EH (cell line): ENCODE results near the gene TTC27.

ENCODE experiments used
- DNase-seq: peaks from one replicate; pipeline ENCODE4 v3.0.0-alpha.2; 2015; ENCODE audit warnings: low read depth

The TTC27 gene

DNA sequence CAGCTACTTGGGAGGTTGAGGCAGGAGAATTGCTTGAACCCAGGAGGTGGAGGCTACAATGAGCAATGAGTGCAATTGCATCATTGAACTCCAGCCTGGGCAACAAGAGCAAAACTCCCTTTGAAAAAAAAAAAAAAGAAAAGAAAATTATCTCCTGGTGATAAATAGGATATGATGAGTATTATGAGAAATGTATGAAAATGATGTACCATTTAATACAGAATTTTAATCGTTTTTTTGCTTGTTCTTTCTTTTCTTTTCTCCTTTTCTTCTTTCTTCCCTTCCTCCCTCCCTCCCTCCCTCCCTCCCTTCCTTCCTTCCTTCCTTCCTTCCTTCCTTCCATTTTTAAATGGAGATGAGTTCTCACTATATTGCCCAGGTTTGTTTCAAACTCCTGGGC is 40.4 kb downstream of the TTC27 start:
- DNase-seq = no peak

DNA sequence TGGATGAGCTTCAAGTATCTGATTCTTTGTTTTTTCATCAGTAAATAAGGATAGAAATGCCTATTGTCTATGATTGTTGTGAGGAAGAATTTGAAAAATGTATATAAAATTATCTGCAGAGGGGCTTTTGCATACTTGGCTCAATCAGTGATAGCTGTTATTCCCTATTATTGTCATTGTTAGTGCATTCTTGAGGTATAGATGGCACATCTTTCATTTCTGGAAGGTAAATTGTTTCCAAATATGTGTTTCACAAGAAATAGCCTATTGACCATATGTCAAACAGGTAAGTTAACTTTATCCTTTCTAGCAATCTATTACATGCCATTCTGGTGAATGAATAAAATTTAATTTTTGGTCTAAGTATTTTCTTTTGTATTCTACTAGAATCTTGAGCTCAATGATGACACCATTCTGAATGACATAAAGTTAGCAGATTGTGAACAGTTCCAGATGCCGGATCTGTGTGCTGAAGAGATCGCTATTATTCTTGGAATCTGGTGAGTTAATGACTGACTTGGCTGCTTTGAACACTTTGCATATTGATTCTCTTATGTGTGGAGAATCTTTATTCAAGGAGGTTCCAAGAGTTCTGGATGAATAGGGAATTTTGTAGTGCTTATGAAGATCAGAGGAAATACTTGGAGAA is 44.2 kb downstream of the TTC27 start:
- peak; percentile 25 for DNase-seq

DNA sequence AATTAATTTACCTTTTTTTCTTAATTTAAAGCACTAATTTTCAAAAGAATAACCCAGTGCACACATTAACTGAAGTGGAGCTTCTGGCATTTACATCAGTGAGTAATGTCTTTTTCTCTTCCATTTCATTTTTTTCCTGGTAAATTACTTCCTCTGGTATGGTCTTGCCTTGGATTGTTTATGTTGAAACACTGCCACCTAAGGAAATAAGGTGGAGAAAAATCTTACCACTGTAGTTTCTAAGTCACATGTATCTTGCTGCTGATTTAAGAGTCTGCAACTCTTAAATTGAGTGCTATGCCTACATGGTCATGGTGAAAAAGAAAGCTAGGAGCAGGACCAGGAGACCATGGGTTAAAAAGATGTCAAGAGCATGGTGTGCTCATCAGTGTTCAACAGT is 51.0 kb downstream of the TTC27 start:
- peak; percentile 63 for DNase-seq

DNA sequence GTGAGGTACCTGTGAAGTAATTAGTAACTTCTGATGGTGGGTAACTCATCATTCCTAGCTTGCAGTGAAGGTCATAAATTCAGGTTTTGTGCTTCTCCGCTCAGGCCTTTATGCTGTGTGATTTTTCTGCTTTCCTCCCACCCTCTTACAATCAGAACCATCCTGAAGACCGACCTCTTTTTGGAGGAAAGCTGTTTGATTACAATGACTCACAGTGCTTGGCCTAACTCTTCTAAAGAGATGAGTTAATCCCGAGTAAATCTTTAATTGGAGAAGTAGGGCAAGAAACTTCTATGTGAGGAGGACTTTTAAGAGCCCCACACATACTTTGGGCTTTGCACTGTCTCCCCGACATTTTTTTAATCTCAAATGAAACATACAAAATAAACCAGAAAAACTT is 53.1 kb downstream of the TTC27 start:
- peak; percentile 18 for DNase-seq

DNA sequence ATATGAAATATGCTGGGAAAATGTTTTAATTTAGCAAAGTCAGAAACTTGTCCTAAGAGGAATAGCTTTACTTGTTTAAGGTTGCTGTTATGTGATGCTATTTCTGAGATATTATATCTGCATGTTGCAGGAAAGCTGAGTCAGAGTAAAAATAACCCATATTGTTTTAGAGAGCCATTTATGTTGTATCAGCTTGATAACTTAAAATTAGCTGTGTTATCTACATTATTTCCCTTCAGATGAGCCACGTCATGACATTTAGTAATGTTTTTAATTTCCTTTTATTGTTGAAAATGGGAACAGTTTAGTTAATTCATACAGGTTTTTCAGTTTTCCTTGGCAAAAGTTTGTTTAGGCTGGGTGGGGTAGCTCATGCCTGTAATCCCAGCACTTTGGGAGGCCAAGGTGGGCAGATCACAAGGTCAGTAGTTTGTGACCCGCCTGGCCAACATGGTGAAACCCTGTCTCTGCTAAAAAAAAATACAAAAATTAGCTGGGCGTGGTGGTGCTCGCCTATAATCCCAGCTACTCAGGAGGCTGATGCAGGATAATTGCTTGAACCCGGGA is 55.8 kb downstream of the TTC27 start:
- no peak for DNase-seq

DNA sequence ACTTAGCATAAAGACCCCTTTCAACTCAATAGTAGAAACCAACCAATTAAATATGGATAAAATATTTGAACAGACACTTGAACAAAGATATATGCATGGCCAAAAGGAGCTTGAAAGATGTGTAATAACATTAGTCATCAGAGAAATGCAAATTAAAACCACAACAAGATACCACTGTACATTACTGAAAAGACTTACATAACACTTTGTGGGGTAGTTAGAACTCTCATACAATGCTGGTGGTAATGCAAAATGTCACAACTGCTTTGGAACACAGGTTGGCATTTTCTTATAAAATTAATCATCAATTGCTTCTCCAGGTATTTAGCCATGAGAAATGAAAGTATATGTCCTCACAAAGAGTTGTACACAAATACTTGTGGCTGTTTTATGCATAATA is 60.7 kb downstream of the TTC27 start:
- DNase-seq = peak; percentile 76

DNA sequence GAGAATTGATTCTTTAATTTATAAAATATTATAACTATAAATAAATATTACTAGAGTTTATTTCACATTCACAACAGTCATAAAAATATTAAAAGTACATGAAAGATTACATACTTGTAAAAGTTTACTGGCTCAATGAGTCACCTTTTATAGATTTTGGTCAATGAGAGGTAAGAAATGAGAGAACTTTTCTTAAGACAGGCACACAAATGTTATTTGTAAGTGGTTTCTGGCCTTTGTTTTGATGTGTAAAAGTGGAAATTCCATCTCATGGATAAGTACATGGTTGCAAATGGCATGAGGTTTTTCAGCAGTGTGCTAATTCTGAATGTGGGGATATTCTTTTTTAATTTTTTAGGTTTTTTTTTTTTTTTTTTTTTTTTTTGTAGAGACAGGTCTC is 63.8 kb downstream of the TTC27 start:
- no peak for DNase-seq

DNA sequence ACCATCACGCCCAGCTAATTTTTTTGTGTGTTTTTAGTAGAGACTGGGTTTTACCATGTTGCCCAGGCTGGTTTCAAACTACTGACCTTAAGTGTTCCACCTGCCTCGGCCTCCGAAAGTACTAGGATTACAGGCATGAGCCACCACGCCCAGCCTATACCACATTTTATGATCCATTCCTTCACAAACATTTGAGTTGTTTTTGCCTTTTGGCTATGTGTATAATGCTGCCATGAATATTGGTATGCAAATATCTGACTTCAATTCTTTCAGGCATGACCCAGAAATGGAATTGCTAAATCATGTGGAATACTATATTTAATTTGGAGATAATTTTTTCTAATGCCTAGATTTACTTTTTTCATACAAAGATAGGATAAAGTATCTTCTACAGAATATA is 68.6 kb downstream of the TTC27 start:
- DNase-seq = no peak

DNA sequence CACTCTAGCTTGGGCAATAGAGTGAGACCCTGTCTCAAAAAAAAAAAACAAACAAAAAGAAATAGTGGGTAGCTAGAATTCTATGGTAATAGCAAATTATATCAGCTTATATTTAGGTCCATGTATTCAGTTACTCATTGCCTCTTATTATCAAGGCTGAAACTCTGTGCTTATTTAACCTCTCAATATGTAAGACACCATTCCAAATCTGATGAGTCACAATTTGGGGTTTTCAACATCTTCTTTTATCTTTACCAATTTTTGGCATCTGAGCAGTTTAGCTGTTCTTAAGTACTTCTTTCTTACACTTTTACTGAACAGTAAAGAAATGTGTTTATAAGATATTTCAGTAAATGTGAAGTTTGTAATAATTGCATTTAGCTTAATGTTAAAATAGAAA is 69.3 kb downstream of the TTC27 start:
- DNase-seq = peak; percentile 80

DNA sequence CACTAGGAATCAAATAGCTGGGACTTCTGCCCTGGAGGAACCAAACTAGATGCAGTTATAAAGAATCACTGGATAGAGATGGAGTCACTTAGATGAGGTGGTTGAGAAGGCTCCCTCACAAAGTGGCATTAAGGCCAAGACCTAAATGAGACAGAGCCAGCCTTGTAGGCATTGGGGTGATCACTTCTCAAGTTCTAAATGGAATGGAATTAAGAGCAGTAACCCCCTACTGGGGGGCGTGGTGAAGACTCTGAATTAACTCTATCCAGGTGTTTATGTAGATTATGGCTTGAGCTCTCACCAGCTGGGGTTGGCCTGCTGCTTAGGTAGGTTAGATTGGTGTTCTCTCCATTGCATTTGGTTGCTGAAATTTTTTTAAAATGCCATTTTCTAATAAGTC is 71.3 kb downstream of the TTC27 start:
- no peak for DNase-seq

DNA sequence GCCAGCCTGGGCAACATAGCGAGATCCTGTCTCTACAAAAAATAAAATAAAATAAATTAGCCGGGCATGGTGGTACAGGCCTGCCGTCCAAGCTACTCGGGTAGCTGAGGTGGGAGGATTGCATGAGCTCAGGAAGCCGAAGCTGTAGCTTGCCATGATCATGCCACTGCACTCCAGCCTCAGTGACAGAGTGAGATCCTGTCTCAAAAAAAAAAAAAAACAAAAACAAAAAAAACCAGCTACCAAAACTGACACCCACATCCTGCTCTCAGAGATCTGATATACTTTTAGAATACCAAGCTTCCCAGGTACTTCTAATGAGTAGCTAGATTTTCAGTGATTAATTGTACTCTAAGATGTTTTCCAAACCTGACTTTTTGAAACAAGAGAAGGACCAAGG is 74.0 kb downstream of the TTC27 start:
- DNase-seq = no peak

DNA sequence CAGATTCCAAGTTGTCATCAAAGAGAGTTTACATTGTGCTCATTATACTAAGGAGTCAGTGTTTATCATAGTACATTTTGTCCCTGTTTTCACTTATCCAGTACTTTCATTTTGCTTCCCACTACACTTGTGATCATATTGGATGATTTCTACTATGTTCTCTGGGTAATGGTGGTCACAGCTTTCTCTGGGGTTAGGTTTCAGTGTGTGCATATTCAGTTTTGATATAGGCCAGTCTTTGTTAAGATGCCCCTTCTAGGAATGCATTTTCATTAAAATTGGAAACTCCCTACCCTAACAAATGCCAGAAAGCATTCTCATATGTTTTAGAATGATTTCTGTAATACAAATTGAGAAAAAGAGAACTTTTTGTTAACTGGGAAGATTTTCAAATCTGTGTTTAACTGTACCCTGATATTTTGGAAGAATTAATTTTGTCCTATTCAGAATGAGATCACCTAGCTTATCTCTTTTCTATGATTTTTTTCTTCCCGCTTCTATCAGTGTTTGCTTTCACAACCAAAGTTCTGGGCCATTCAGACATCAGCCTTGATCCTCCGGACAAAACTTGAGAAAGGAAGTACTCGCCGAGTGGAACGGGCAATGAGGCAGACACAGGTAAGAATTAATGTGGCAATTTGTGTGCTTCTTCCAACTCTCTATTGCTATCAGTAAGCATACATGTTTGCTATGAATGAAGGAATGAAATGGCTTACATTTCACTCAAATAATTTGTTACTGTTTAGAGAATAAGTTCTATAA is 74.6 kb downstream of the TTC27 start:
- DNase-seq = no peak

DNA sequence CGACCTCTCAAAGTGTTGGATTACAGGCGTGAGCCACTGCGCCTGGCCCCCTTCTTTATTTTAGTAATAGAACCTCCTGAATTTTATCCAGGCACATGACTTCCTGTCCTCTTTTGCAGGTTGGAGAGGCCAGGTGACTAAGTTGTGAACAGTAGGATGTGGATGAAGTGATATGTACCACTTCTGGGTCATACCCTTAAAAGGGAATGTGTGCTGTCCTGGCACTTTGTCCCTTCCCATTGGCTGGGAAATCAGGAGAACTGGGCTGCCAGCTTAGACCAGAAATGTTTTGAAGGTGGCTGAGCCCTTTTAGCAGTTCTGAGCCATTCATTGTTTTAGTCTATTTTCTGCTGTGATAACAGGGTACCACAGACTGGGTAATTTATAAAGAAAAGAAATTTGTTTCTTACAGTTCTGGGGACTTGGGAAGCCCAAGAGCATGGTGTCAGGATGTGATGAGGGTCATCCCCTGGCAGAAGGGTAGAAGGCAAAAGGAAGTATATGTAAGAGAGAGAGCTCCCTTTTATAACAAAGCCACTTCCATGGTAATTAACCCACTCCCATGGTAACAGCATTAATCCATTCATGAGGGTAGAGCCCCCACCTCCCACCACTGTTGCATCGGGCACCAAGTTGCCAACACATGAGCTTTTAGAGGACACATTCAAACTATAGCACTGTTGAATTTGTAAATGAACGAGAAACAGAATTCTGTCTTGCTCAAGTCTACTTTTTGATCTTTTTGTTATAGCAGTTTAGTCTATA is 79.1 kb downstream of the TTC27 start:
- no peak for DNase-seq

DNA sequence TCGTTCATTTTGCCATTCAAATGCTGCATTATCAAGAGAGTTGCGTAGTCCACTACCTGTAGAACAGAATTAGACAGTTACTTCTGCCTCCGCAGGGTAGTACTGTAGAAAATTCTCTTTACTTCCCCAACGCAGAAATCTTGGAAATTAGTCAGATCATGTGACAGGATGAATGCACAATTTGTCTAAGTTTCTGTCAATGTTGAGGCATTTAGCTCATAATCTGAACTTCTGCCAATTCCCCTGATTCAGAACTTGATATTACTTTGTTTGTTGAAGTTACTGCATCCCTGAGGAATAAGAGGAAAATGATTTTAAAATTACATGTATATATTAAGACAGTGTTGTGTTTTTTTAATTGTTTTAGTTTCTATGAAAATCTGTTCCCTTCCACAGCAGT is 83.4 kb downstream of the TTC27 start:
- peak; percentile 82 for DNase-seq

DNA sequence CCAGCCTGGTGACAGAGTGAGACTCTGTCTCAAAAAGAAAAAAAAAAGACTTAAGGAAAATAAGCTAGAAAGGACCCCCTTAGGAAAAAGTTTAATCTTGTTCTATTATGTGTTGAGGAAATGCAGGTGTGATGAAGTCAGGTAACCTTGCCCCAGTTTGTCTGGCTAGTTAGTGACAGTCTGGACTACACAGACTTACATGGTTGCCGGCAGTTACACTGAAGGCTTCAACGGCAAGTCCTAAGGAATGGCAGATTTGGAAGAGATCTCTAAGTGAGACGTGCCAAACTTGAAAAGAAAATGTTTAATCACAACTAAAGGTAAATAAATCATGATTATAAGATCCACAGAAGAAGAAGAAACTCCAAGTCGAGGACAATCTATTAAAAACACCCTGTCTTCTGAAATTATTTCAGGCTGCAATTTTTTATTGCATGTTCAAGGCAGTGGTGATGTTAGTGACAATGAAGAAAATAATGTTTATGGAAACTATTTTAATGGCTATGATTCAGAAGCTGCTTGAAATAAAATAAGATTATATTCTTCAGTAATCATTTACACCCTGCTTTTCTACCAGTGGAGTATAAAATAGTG is 84.2 kb downstream of the TTC27 start:
- peak; percentile 36 for DNase-seq

DNA sequence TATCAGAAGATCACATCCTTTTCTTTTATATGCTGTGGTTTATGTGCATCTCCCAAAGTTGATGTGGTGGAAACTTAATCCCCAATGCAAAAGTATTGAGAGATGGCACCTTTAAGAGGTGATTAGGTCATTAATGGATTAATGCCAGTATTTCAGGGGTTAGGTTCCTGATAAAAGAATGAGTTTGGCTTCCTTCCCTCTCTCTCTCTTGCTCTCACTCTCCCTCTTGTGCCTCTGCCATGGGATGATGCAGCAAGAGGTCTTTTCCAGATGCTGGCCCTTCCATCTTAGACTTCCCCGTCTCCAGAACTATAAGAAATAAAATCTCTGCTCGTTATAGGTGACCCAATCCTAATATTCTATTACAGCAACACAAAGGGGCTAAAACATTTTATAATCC is 85.0 kb downstream of the TTC27 start:
- DNase-seq = no peak

DNA sequence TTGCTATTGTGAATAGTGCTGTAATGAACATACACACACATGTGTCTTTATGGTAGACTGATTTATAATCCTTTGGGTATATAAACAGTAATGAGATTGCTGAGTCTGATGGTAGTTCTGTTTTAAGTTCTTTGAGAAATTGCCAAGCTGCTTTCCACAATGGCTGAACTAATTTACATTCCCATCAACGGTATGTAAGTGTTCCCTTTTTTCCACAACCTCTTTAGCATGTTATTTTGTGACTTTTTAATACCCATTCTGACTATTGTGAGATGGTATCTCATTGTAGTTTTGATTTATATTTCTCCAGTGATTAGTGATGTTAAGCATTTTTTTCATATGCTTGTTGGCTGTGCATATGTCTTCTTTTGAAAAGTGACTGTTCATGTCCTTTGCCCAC is 86.7 kb downstream of the TTC27 start:
- peak; percentile 52 for DNase-seq

DNA sequence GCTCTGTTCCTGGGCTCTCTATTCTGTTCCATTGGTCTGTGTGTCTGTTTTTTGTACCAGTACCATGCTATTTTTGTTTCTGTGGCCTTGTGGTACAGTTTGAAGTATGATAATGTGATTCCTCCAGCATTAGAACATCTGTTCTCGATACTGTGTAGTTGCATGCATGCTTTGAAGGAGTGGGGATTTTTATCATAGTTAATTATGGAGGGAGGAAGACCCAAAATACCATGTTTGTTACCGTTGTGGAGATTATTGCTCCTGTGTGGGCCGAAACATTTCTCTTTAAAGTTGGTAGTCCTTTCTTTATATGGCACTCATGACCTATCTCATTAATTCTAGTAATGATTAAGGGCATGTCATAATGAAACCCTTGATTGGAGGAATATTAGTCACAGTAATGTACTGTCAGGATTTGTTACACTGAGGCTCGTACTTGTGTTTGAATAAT is 87.6 kb downstream of the TTC27 start:
- peak; percentile 43 for DNase-seq

DNA sequence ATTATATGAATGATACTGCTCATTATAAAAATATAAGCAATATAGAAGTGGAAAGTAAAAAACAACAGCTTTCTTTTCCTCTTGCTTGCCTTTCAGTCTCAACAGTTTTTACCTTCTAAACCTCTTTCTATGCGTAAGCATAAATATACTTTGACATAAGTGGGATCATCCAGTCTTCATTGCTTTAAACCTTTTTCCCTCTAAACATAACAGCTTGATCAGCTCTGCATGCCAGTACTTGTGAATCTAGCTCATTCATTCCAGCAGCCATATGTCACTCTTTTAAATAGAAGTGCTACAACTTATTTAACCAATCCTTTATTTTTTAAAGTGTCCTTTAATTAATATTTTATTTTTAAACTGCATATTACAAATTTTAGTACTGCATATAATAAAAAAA is 88.1 kb downstream of the TTC27 start:
- peak; percentile 59 for DNase-seq

DNA sequence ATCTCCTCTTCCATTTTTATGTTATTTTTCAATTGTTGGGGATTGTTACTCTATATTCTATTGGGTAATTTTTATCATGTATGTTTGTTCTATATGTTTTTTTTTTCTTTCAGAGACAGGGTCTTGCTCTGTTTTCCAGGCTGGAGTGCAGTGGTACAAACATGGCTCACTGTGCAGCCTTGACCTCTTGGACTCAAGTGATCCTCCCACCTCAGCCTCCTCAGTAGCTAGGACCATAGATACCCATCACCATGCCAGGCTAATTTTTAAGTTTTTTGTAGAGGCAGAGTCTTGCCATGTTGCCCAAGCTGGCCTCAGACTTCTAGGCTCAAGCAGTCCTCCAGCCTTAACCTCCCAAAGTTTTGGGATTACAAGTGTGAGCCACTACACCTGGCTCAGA is 88.7 kb downstream of the TTC27 start:
- no peak for DNase-seq

DNA sequence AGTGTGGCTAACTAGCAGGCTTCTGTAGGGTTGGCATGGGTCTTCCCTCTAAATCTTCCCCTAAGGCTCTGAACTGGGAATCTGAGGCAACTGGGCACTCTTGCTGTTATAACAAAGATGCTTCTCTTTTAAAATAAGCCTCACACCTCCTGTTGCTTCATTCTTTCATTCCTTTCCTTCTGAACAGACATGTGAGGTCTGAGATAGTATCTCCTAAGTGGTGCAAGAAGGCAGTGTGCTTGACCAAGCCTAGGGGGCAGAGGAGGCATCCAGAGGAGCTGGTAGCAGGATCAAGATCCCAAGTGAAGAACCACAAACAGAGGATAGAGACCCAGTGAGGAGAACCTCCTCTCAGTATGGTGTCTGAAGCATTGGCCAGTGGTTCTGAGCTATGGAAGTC is 90.9 kb downstream of the TTC27 start:
- no peak for DNase-seq

DNA sequence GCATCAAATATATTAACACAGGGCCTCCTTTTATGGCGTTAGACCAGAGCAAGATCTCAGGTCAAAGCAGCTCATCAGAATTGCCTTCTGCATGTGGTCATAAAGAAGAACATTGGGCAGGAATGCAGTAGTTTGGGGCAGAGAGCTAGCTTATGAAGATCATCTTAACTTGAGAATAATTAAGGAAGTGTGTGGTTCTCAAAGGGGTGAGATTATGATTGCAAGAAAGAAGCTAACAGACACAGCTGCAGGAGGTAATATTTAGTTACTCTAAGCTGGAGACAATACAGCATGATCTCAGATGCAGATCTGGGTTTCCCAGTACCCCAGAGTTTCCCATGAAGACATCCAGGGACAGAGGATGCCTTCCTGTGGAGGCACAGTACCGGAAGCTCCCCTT is 91.6 kb downstream of the TTC27 start:
- no peak for DNase-seq
